Measurements from ENCODE around the gene LRRC34. TPM values are rescaled to one million over a fixed set of nuclear protein-coding genes. Genes with fewer than 3 reads are reported as not detected.

Gene LRRC34
- total RNA-seq, 4 donors from 2014 or later: 1.3 to 27.3 (median 5.8) TPM; not detected in 1

- Histone ChIP-seq H3K27ac (no peak overlapping the region), H3K36me3 (no peaks in the 10 kb centered on the region)
- intact Hi-C loops (cut with DNase I; ENCODE audit: low total_unique reads): no loop called here
These were observed 24.9 kb downstream of the LRRC34 start for GRCh38 chr3:169787791-169788190.

GRCh38 chr3:169787120-169787519 is 25.6 kb downstream of the LRRC34 start:
- H3K36me3 ChIP-seq: no peaks in the 10 kb centered on the region
- TF ChIP-seq POLR2A (IDR thresholded peaks at IDR 0.05): no peak
- intact Hi-C loops (cut with DNase I; ENCODE audit: low total_unique reads): no loop called here

More at GRCh38 chr3:169787791-169788190, 24.9 kb downstream of the LRRC34 start:
- Histone ChIP-seq H3K9me3 (no peaks in the 10 kb centered on the region), H3K27me3 (no peaks in the 10 kb centered on the region), H3K4me3 (no peak overlapping the region), H3K4me1 (no peaks in the 10 kb centered on the region)
- TF ChIP-seq POLR2A (IDR thresholded peaks at IDR 0.05) (no peak), CTCF (IDR thresholded peaks at IDR 0.05) (no peak)
- DNase-seq: no peak

GRCh38 chr3:169781209-169781855 is 31.4 kb downstream of the LRRC34 start:
- intact Hi-C loops (cut with DNase I; ENCODE audit: low total_unique reads): no loop called here
- no peaks in the 10 kb centered on the region for H3K27me3 ChIP-seq
- TF ChIP-seq POLR2A (IDR thresholded peaks at IDR 0.05): no peak
- no peaks in the 10 kb centered on the region for H3K36me3 ChIP-seq
- H3K9me3 ChIP-seq: no peaks in the 10 kb centered on the region
- no peak overlapping the region for H3K27ac ChIP-seq
- DNase-seq: no peak
- H3K4me1 ChIP-seq: peaks cover 0 to 4% of the 10 kb centered on the region in 2 donors
- H3K4me3 ChIP-seq: no peak overlapping the region

More at GRCh38 chr3:169787120-169787519, 25.6 kb downstream of the LRRC34 start:
- no peak for DNase-seq
- no peak overlapping the region for H3K4me3 ChIP-seq
- no peaks in the 10 kb centered on the region for H3K9me3 ChIP-seq
- H3K27ac ChIP-seq: no peak overlapping the region
- H3K27me3 ChIP-seq: no peaks in the 10 kb centered on the region
- H3K4me1 ChIP-seq: no peaks in the 10 kb centered on the region

- no peak for TF ChIP-seq CTCF (IDR thresholded peaks at IDR 0.05)
- TF ChIP-seq POLR2A (IDR thresholded peaks at IDR 0.05): no peak
- DNase-seq: no peak
- Histone ChIP-seq H3K27ac (no peak overlapping the region), H3K4me1 (peaks cover 0 to 4% of the 10 kb centered on the region in 2 donors), H3K27me3 (no peaks in the 10 kb centered on the region), H3K4me3 (no peak overlapping the region), H3K36me3 (no peaks in the 10 kb centered on the region), H3K9me3 (no peaks in the 10 kb centered on the region)
- intact Hi-C loops (cut with DNase I; ENCODE audit: low total_unique reads): no loop called here
These were observed 32.0 kb downstream of the LRRC34 start for GRCh38 chr3:169780742-169781141.

- no peak for TF ChIP-seq CTCF (IDR thresholded peaks at IDR 0.05)
- TF ChIP-seq POLR2A (IDR thresholded peaks at IDR 0.05): no peak
- intact Hi-C loops (cut with DNase I; ENCODE audit: low total_unique reads): no loop called here
- H3K4me1 ChIP-seq: peaks cover 6 to 13% of the 10 kb centered on the region in 2 donors
- no peaks in the 10 kb centered on the region for H3K27me3 ChIP-seq
- H3K36me3 ChIP-seq: no peaks in the 10 kb centered on the region
- no peaks in the 10 kb centered on the region for H3K9me3 ChIP-seq
- no peak for DNase-seq
- H3K27ac ChIP-seq: no peak overlapping the region
- H3K4me3 ChIP-seq: no peak overlapping the region
These were observed 34.9 kb downstream of the LRRC34 start for GRCh38 chr3:169777822-169778221.

- intact Hi-C loops (cut with DNase I; ENCODE audit: low total_unique reads): no loop called here
- no peak for DNase-seq
- peak overlapping the region; percentile 75 to 86 for H3K4me3 ChIP-seq
- H3K9me3 ChIP-seq: no peaks in the 10 kb centered on the region
- peak overlapping the region in 1 of 2 donors; percentile 98 for H3K27ac ChIP-seq
- no peaks in the 10 kb centered on the region for H3K36me3 ChIP-seq
- H3K4me1 ChIP-seq: peaks cover 6 to 13% of the 10 kb centered on the region in 2 donors
- no peak for TF ChIP-seq POLR2A (IDR thresholded peaks at IDR 0.05)
- H3K27me3 ChIP-seq: no peaks in the 10 kb centered on the region
These were observed 38.5 kb downstream of the LRRC34 start for GRCh38 chr3:169774186-169774585.
